BLaER1 (cell line): ENCODE measurements around the gene NIBAN1.

Source experiments
- H3K27ac ChIP-seq: shearing (Covaris generic); formaldehyde crosslinking; 2 replicates; pipeline ENCODE4 v1.8.1; 2022
- H3K27me3 ChIP-seq: shearing (Covaris generic); formaldehyde crosslinking; 2 replicates; pipeline ENCODE4 v1.8.1; 2022
- H3K36me3 ChIP-seq: shearing (Covaris generic); formaldehyde crosslinking; 2 replicates; pipeline ENCODE4 v1.8.1; 2022
- H3K4me1 ChIP-seq: shearing (Covaris generic); formaldehyde crosslinking; 2 replicates; pipeline ENCODE4 v1.8.1; 2022
- H3K4me2 ChIP-seq: shearing (Covaris generic); formaldehyde crosslinking; 2 replicates; pipeline ENCODE4 v1.8.1; 2022
- H3K4me3 ChIP-seq: shearing (Covaris generic); formaldehyde crosslinking; 2 replicates; pipeline ENCODE4 v1.8.1; 2022
- H3K9ac ChIP-seq: shearing (Covaris generic); formaldehyde crosslinking; 2 replicates; pipeline ENCODE4 v1.8.1; 2022
- H3K9me3 ChIP-seq: shearing (Covaris generic); formaldehyde crosslinking; 2 replicates; pipeline ENCODE4 v1.8.1; 2022
- H4K20me1 ChIP-seq: shearing (Covaris generic); formaldehyde crosslinking; 2 replicates; pipeline ENCODE4 v1.8.1; 2022
- Cebpa-rat ChIP-seq: shearing (Covaris generic); IDR thresholded peaks from 2 replicates; pipeline ENCODE4 v1.8.1; 2022

NIBAN1 gene

DNA sequence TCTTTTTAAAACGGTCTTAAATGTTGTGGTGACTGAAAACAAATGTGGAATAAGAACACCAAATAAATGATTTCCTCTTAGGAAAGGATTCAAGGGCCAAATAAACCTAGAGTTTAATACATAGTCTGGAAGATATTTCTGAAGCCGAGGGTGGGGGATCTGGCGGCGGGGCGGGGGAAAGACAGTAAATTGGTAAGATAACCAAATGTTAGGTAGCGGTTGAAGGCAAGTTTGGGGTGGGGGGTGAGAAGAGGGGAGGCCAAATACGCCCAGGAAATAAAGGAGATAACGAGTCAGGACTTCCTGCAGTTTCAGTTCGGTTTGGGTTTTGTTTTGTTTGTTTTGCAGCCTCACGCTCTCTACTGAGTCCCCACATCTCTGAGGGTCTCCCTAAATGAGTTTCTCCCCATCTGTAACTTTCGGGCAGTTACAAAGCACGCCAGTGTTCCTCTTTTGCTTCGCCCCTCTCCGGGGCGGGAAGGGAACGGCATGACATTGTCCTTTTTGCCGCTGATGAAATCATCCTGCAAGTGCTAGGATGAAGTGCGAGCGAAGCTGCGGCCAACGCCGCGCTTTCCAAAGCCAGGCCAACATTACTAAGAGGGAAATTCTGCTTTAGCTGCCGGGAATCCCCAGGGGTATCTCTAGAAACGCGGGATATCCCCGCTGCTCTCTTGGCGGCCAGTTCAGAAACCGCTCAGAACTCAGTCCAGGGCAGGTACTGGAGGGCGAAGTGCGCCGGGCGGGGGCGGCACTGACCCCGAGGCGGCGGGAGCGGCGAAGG, 844 bp downstream of the NIBAN1 start:
- H3K4me2 ChIP-seq = peak overlapping the region; percentile 98
- peaks cover 51% of the 10 kb centered on the region for H3K27me3 ChIP-seq
- no peak for TF ChIP-seq Cebpa-rat
- no peak overlapping the region for H3K27ac ChIP-seq
- peaks cover 12% of the 10 kb centered on the region for H4K20me1 ChIP-seq
- peak overlapping the region; percentile 68 for H3K4me3 ChIP-seq
- no peaks in the 10 kb centered on the region; the same call in 1 of the 2 replicates for H3K9me3 ChIP-seq
- no peaks in the 10 kb centered on the region for H3K36me3 ChIP-seq
- H3K9ac ChIP-seq = 0 out of 2 replicates have a peak overlapping the region, but pooled peaks have one; percentile 6
- H3K4me1 ChIP-seq = peaks cover 13% of the 10 kb centered on the region

DNA sequence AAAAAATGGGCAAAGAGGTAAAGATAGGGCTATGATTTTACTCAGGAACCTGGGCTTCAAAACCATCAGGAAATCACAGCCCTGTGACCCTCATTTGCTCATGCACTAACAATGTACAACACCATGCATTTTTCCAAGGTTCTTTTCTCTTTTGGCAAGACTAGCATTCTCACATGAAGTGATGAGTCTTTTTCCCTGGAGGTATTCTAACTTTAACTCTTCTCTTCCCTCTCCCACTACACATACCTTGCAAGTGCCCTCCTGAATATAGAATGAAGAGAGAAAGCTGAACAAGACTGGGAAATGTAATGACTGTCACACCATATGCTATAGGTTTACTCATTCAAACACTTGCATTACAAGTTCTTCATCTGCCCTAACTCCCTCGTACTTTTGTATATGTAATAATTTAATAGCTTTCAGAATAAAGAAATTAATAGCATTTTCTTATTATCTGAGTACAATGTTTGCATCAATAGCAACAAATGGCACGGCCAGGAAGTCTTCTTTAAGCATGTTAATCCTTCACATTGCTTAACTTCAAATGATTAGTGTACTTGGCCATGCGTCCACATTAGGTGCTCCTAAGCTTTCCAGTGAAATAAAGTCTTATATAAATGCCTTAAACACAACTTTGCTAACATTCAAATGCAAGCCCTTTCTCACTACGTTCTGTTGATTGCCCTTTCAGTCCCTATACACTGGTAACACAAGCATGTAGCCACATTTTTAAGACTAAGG, 1.8 kb downstream of the NIBAN1 start:
- Histone ChIP-seq H3K9me3 (no peaks in the 10 kb centered on the region; the same call in 1 of the 2 replicates), H3K36me3 (no peaks in the 10 kb centered on the region), H3K9ac (no peak overlapping the region), H3K27ac (no peak overlapping the region), H3K4me1 (peaks cover 13% of the 10 kb centered on the region), H3K4me3 (no peak overlapping the region), H3K27me3 (peaks cover 51% of the 10 kb centered on the region), H3K4me2 (no peak overlapping the region), H4K20me1 (peaks cover 12% of the 10 kb centered on the region)
- no peak for TF ChIP-seq Cebpa-rat

DNA sequence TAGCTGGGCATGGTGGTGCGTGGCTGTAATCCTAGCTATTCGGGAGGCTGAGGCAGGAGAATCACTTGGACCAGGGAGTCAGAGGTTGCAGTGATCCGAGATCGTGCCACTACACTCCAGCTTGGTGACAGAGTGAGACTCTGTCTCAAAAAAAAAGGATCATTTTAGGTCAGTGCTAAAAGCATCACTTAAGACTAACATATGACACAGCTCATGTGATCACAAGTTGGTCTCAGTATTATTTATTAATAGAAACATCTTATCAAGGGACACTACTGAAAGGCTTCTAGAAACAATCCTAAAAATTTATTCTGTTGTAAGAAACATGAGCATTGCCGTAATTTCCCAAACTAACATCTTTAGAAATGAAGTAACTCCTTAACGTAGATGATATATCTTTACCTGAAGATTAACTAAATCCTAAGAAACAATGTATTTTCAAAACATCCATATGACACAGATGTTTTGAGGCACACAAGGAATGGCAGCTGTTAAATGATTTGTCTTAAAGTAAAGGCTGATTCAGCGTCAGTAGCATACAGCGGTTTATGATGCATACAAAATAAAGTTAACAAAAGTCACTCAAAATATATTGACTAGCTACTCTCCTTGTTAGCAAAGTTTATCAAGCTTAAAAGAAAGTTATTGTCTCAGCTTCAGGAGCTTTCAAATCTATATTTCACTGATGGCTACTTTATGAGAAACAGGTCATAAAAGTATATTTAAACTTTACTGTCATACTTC, 2.6 kb downstream of the NIBAN1 start:
- peaks cover 51% of the 10 kb centered on the region for H3K27me3 ChIP-seq
- no peaks in the 10 kb centered on the region; the same call in 1 of the 2 replicates for H3K9me3 ChIP-seq
- H3K9ac ChIP-seq = no peak overlapping the region
- H3K4me3 ChIP-seq = no peak overlapping the region
- H3K27ac ChIP-seq = no peak overlapping the region
- peaks cover 12% of the 10 kb centered on the region for H4K20me1 ChIP-seq
- TF ChIP-seq Cebpa-rat = no peak
- no peaks in the 10 kb centered on the region for H3K36me3 ChIP-seq
- no peak overlapping the region for H3K4me2 ChIP-seq
- H3K4me1 ChIP-seq = peaks cover 13% of the 10 kb centered on the region

GRCh38 chr1:184970691-184971161, 3.6 kb downstream of the NIBAN1 start:
- H3K27me3 ChIP-seq = peaks cover 48% of the 10 kb centered on the region
- no peak overlapping the region for H3K27ac ChIP-seq
- no peak for TF ChIP-seq Cebpa-rat
- no peak overlapping the region for H3K9ac ChIP-seq
- peaks cover 13% of the 10 kb centered on the region for H3K4me1 ChIP-seq
- no peaks in the 10 kb centered on the region; the same call in 1 of the 2 replicates for H3K9me3 ChIP-seq
- H4K20me1 ChIP-seq = peaks cover 12% of the 10 kb centered on the region
- no peaks in the 10 kb centered on the region for H3K36me3 ChIP-seq
- no peak overlapping the region for H3K4me3 ChIP-seq
- no peak overlapping the region for H3K4me2 ChIP-seq

DNA sequence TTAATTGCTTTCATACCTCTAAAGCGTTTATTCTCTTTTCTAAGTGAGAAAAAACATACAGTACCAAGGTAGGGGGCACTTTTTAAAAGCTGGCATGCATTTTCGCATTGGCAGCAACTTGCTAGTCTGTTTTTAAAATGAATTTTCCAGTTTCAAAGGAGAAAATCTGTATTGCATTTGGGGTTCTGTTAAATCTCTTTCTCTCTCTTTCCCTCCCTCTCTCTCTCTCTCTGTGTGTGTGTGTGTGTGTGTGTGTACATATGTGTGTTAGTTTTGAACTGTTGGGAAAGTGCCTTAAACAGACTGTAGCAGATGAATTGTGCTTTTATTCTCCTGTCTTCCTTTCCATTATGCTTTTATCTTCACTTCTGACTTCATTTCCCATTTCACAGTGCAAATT, 7.3 kb downstream of the NIBAN1 start:
- H3K36me3 ChIP-seq = no peaks in the 10 kb centered on the region
- TF ChIP-seq Cebpa-rat = no peak
- H3K4me2 ChIP-seq = no peak overlapping the region
- 0 out of 2 replicates have a peak, but pooled peaks cover 4% of the 10 kb centered on the region for H3K4me1 ChIP-seq
- H3K27me3 ChIP-seq = peaks cover 10% of the 10 kb centered on the region; the same call in 1 of the 2 replicates
- no peaks in the 10 kb centered on the region for H4K20me1 ChIP-seq
- no peak overlapping the region for H3K27ac ChIP-seq
- H3K4me3 ChIP-seq = no peak overlapping the region
- H3K9me3 ChIP-seq = no peaks in the 10 kb centered on the region
- H3K9ac ChIP-seq = no peak overlapping the region

- H3K9me3 ChIP-seq = no peaks in the 10 kb centered on the region
- no peaks in the 10 kb centered on the region for H3K36me3 ChIP-seq
- H3K4me1 ChIP-seq = 0 out of 2 replicates have a peak, but pooled peaks cover 4% of the 10 kb centered on the region
- TF ChIP-seq Cebpa-rat = no peak
- no peak overlapping the region for H3K27ac ChIP-seq
- H4K20me1 ChIP-seq = no peaks in the 10 kb centered on the region
- no peak overlapping the region for H3K9ac ChIP-seq
- no peak overlapping the region for H3K4me2 ChIP-seq
- H3K27me3 ChIP-seq = peaks cover 3% of the 10 kb centered on the region; the same call in 1 of the 2 replicates
- H3K4me3 ChIP-seq = no peak overlapping the region
Observed at GRCh38 chr1:184965944-184966860, 8.1 kb downstream of the NIBAN1 start.

GRCh38 chr1:184965439-184965838, 8.9 kb downstream of the NIBAN1 start:
- no peaks in the 10 kb centered on the region for H3K27me3 ChIP-seq
- no peak for TF ChIP-seq Cebpa-rat

GRCh38 chr1:184959626-184960025, 14.7 kb downstream of the NIBAN1 start:
- Histone ChIP-seq H3K9me3 (no peaks in the 10 kb centered on the region), H3K27ac (no peak overlapping the region), H3K4me1 (0 out of 2 replicates have a peak, but pooled peaks cover 4% of the 10 kb centered on the region), H3K27me3 (no peaks in the 10 kb centered on the region), H4K20me1 (no peaks in the 10 kb centered on the region), H3K9ac (no peak overlapping the region), H3K4me3 (no peak overlapping the region), H3K4me2 (no peak overlapping the region), H3K36me3 (no peaks in the 10 kb centered on the region)
- TF ChIP-seq Cebpa-rat = no peak

More at GRCh38 chr1:184965439-184965838, 8.9 kb downstream of the NIBAN1 start:
- H3K4me1 ChIP-seq = 0 out of 2 replicates have a peak, but pooled peaks cover 4% of the 10 kb centered on the region
- H3K9ac ChIP-seq = no peak overlapping the region
- H4K20me1 ChIP-seq = no peaks in the 10 kb centered on the region
- no peaks in the 10 kb centered on the region for H3K9me3 ChIP-seq
- H3K4me2 ChIP-seq = no peak overlapping the region
- no peak overlapping the region for H3K4me3 ChIP-seq
- no peak overlapping the region for H3K27ac ChIP-seq
- no peaks in the 10 kb centered on the region for H3K36me3 ChIP-seq
